Liver (tissue), 9 donors: ENCODE results near the gene CRYZ. TPM values are rescaled to one million over a fixed set of nuclear protein-coding genes. Genes with fewer than 3 reads are reported as not detected.
"Not testable (repeated sequence)": the region's sequence is repeated elsewhere in the genome, so short reads cannot be mapped to it uniquely, and the experiment has no call there.

Source experiments
- DNase-seq: peaks from one replicate; pipeline ENCODE4 v3.0.0-alpha.2; 2017; ENCODE audit warnings: low spot score
- H3K27ac ChIP-seq, 2 donors: one replicate each; pipeline ENCODE4 v1.7.0; 2013; ENCODE audit warnings: inconsistent platforms in 2 of 2, low read length in 2 of 2, control low read depth in 1 of 2, low read depth in 1 of 2, mild to moderate bottlenecking in 1 of 2
- H3K27me3 ChIP-seq, 4 donors: one replicate each; pipeline versions ENCODE4 v1.6.1 to v1.7.0; 2013; ENCODE audit warnings: low read length in 3 of 4, inconsistent platforms in 1 of 4, mild to moderate bottlenecking in 1 of 4, moderate library complexity in 1 of 4; ENCODE audit not compliant: control insufficient read depth in 4 of 4, insufficient read depth in 4 of 4
- H3K36me3 ChIP-seq, 4 donors: one replicate each; pipeline versions ENCODE4 v1.6.1 to v1.7.0; 2013; ENCODE audit warnings: low read length in 3 of 4, mild to moderate bottlenecking in 3 of 4, low read depth in 1 of 4, moderate library complexity in 1 of 4; ENCODE audit not compliant: control insufficient read depth in 4 of 4, insufficient read depth in 3 of 4
- H3K4me1 ChIP-seq, 4 donors: one replicate each; pipeline versions ENCODE4 v1.6.1 to v1.7.0; 2013; ENCODE audit warnings: low read length in 3 of 4, mild to moderate bottlenecking in 3 of 4, moderate library complexity in 1 of 4; ENCODE audit not compliant: control insufficient read depth in 4 of 4, insufficient read depth in 4 of 4
- H3K4me3 ChIP-seq, 3 donors: one replicate each; pipeline versions ENCODE4 v1.6.1 to v1.7.0; 2013; ENCODE audit warnings: low read length in 3 of 3, control low read depth in 1 of 3, low read depth in 1 of 3, mild to moderate bottlenecking in 1 of 3
- H3K9ac ChIP-seq, 2 donors: one replicate each; pipeline ENCODE4 v1.7.0; 2013; ENCODE audit warnings: low read length in 2 of 2, mild to moderate bottlenecking in 2 of 2, moderate library complexity in 2 of 2, control low read depth in 1 of 2, low read depth in 1 of 2
- H3K9me3 ChIP-seq, 4 donors: one replicate each; pipeline versions ENCODE4 v1.6.1 to v1.7.0; 2013; ENCODE audit warnings: low read length in 3 of 4; ENCODE audit not compliant: control insufficient read depth in 4 of 4
- EGR1 ChIP-seq, 2 donors: IDR thresholded peaks; 2 replicates each; pipeline ENCODE4 v1.6.1; 2016 to 2018; ENCODE audit warnings: antibody characterized with exemption in 2 of 2, low read depth in 2 of 2
- FOXA1 ChIP-seq: IDR thresholded peaks from 2 replicates; pipeline ENCODE4 v1.6.1; 2016; ENCODE audit warnings: antibody characterized with exemption
- FOXA2 ChIP-seq: IDR thresholded peaks from 2 replicates; pipeline ENCODE4 v1.6.1; 2016; ENCODE audit warnings: antibody characterized with exemption
- GABPA ChIP-seq, 2 donors: IDR thresholded peaks in 1 of 2; conservative IDR thresholded peaks in 1 of 2; 2 replicates each; pipeline ENCODE4 v1.6.1; 2016; ENCODE audit warnings: antibody characterized with exemption in 2 of 2, mild to moderate bottlenecking in 1 of 2, moderate library complexity in 1 of 2
- HNF4A ChIP-seq, 2 donors: conservative IDR thresholded peaks; 2 replicates each; pipeline ENCODE4 v1.6.1; 2016; ENCODE audit warnings: antibody characterized with exemption in 2 of 2, mild to moderate bottlenecking in 2 of 2
- HNF4G ChIP-seq: IDR thresholded peaks from 2 replicates; pipeline ENCODE4 v1.6.1; 2016; ENCODE audit warnings: antibody characterized with exemption
- JUND ChIP-seq, 2 donors: IDR thresholded peaks; 2 replicates each; pipeline ENCODE4 v1.6.1; 2016; ENCODE audit warnings: antibody characterized with exemption in 2 of 2
- NR2F2 ChIP-seq: IDR thresholded peaks from 2 replicates; pipeline ENCODE4 v1.6.1; 2016; ENCODE audit warnings: antibody characterized with exemption
- RAD21 ChIP-seq, 2 donors: IDR thresholded peaks; 2 replicates each; pipeline ENCODE4 v1.6.1; 2016; ENCODE audit warnings: antibody characterized with exemption in 2 of 2, mild to moderate bottlenecking in 2 of 2
- RXRA ChIP-seq, 2 donors: IDR thresholded peaks; 2 replicates each; pipeline ENCODE4 v1.6.1; 2017 to 2018; ENCODE audit warnings: antibody characterized with exemption in 2 of 2, mild to moderate bottlenecking in 1 of 2
- SP1 ChIP-seq: IDR thresholded peaks from 2 replicates; pipeline ENCODE4 v1.6.1; 2018; ENCODE audit warnings: antibody characterized with exemption, mild to moderate bottlenecking
- TAF1 ChIP-seq: conservative IDR thresholded peaks from 2 replicates; pipeline ENCODE4 v1.6.1; 2016; ENCODE audit warnings: antibody characterized with exemption, mild to moderate bottlenecking
- YY1 ChIP-seq: IDR thresholded peaks from 2 replicates; pipeline ENCODE4 v1.6.1; 2016; ENCODE audit warnings: antibody characterized with exemption, mild to moderate bottlenecking
- WGBS: extraction: QIAGEN DNeasy Blood & Tissue Kit; methylation state at CpG from one replicate; pipeline ENCODE4 v1.1.7; 2013; 5-methylcytosine and 5-hydroxymethylcytosine counted together
- polyA plus RNA-seq, 2 donors: library from polyadenylated mRNA; stranded (reverse) in 1 of 2; unstranded in 1 of 2; fragments of 200-250 nt in 1 of 2; fragments of >200 nt in 1 of 2; fragmentation: Nextera tagmentation in 1 of 2; extraction: Ambion mirVana in 1 of 2; gene quantifications; one replicate each; pipeline versions ENCODE4 v1.2.1 to v1.2.3, GENCODE V29; 2013 to 2015
- total RNA-seq, 2 donors: library from RNA; depleted of rRNA; stranded (reverse); fragments of >200 nt; gene quantifications; one replicate each; pipeline ENCODE4 v1.2.3, GENCODE V29; 2014
- TF ChIP-seq, protein P1 (sequence below): IDR thresholded peaks from 2 replicates; pipeline ENCODE4 v1.6.1; 2016; ENCODE audit warnings: antibody characterized with exemption
- TF ChIP-seq, protein P2 (sequence below): IDR thresholded peaks from 2 replicates; pipeline ENCODE4 v1.6.1; 2016; ENCODE audit warnings: antibody characterized with exemption
- TF ChIP-seq, protein P3 (sequence below): IDR thresholded peaks from 2 replicates; pipeline ENCODE4 v1.6.1; 2016; ENCODE audit warnings: antibody characterized with exemption
- TF ChIP-seq, protein P4 (sequence below): fragments of 150-350 bp; IDR thresholded peaks from 2 replicates; pipeline ENCODE4 v1.5.1; 2017; ENCODE audit warnings: improper control_type of control experiment, low read depth, low read length; ENCODE audit not compliant: missing input control
- TF ChIP-seq, protein P5 (sequence below): IDR thresholded peaks from 2 replicates; pipeline ENCODE4 v1.6.1; 2016; ENCODE audit warnings: antibody characterized with exemption, mild to moderate bottlenecking
- donor health status: healthy.
- donor health status: healthy.
- donor health status: healthy.
- donor health status: healthy.
- donor health status: healthy.

Gene CRYZ
- total and polyA plus RNA-seq, 4 donors: 104 to 183 (median 131) TPM

DNA sequence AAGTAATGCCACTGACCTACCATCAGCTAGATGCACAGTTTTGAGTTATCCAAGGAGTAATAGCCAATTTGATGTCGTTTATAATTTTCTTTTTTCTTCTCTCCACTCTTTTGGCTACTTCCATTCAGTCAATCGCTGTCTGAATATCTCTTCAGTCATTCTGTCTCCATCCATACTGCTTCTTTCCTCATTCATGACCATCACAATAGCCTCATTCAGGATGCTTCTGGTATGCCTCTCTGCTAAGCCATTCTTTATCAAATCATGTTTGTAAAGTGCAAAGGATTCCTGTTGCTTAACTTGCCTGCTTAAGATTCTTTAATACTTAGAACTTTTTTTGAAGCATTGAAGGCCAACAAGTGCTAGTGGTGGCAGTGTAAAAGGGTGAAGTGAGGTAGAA is 20.3 kb upstream of the CRYZ start:
- no peak for DNase-seq
- no peak overlapping the region for H3K27ac ChIP-seq
- H3K4me3 ChIP-seq: no peak overlapping the region
- TF ChIP-seq, protein P1, sequence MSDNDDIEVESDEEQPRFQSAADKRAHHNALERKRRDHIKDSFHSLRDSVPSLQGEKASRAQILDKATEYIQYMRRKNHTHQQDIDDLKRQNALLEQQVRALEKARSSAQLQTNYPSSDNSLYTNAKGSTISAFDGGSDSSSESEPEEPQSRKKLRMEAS: no peak
- TF ChIP-seq, protein P2, sequence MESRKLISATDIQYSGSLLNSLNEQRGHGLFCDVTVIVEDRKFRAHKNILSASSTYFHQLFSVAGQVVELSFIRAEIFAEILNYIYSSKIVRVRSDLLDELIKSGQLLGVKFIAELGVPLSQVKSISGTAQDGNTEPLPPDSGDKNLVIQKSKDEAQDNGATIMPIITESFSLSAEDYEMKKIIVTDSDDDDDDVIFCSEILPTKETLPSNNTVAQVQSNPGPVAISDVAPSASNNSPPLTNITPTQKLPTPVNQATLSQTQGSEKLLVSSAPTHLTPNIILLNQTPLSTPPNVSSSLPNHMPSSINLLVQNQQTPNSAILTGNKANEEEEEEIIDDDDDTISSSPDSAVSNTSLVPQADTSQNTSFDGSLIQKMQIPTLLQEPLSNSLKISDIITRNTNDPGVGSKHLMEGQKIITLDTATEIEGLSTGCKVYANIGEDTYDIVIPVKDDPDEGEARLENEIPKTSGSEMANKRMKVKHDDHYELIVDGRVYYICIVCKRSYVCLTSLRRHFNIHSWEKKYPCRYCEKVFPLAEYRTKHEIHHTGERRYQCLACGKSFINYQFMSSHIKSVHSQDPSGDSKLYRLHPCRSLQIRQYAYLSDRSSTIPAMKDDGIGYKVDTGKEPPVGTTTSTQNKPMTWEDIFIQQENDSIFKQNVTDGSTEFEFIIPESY: no peak
- no peak for TF ChIP-seq YY1
- TF ChIP-seq JUND (IDR thresholded peaks at IDR 0.05): no peak
- H3K4me1 ChIP-seq: no peaks in the 10 kb centered on the region
- no peaks in the 10 kb centered on the region for H3K27me3 ChIP-seq
- no peaks in the 10 kb centered on the region for H3K9me3 ChIP-seq
- WGBS: 98% methylated on average over 2 of the region's 2 CpGs
- no peak overlapping the region for H3K9ac ChIP-seq
- peaks cover 2 to 67% (median 35%) of the 10 kb centered on the region in 4 donors for H3K36me3 ChIP-seq

DNA sequence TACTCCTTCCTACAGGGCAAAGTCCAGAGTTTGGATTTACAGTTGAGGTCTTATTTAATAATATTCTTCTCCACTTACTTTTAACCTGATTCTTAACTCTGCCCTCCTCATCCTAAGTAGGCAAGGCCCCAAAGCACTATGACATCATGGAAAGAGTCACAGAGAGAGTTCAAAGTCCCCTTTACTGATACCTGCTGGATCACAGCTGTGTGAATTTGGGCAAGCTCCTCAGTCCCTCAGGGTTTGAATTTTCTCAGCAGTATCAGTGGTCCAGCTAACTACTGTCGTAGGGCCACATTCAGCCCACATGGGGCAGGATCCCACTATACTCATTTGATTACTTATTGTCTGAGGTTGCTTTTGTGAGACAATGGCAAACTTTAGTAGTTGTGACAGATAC is 16.1 kb upstream of the CRYZ start:
- TF ChIP-seq HNF4A (conservative IDR thresholded peaks at IDR 0.05): peak; percentile 85 to 96
- no peak for TF ChIP-seq GABPA (IDR thresholded peaks at IDR 0.05 in 1 of 2, conservative IDR thresholded peaks at IDR 0.05 in 1 of 2)
- TF ChIP-seq, protein P2: no peak
- peak; percentile 37 to 48 for TF ChIP-seq RXRA (IDR thresholded peaks at IDR 0.05)
- no peak for TF ChIP-seq FOXA2
- TF ChIP-seq, protein P3, sequence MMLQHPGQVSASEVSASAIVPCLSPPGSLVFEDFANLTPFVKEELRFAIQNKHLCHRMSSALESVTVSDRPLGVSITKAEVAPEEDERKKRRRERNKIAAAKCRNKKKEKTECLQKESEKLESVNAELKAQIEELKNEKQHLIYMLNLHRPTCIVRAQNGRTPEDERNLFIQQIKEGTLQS: peak; percentile 44
- peak; percentile 57 to 62 for TF ChIP-seq EGR1 (IDR thresholded peaks at IDR 0.05; ENCODE audit: low read depth in 2 of 2)
- peak; percentile 40 for TF ChIP-seq FOXA1
- TF ChIP-seq JUND (IDR thresholded peaks at IDR 0.05): peak; percentile 18 to 80
- TF ChIP-seq, protein P4, sequence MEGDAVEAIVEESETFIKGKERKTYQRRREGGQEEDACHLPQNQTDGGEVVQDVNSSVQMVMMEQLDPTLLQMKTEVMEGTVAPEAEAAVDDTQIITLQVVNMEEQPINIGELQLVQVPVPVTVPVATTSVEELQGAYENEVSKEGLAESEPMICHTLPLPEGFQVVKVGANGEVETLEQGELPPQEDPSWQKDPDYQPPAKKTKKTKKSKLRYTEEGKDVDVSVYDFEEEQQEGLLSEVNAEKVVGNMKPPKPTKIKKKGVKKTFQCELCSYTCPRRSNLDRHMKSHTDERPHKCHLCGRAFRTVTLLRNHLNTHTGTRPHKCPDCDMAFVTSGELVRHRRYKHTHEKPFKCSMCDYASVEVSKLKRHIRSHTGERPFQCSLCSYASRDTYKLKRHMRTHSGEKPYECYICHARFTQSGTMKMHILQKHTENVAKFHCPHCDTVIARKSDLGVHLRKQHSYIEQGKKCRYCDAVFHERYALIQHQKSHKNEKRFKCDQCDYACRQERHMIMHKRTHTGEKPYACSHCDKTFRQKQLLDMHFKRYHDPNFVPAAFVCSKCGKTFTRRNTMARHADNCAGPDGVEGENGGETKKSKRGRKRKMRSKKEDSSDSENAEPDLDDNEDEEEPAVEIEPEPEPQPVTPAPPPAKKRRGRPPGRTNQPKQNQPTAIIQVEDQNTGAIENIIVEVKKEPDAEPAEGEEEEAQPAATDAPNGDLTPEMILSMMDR: no peak
- TF ChIP-seq SP1: peak; percentile 87
- TF ChIP-seq, protein P1: no peak
- TF ChIP-seq TAF1: no peak
- TF ChIP-seq HNF4G: peak; percentile 95
- TF ChIP-seq NR2F2: no peak
- no peak for TF ChIP-seq YY1
- TF ChIP-seq, protein P5, sequence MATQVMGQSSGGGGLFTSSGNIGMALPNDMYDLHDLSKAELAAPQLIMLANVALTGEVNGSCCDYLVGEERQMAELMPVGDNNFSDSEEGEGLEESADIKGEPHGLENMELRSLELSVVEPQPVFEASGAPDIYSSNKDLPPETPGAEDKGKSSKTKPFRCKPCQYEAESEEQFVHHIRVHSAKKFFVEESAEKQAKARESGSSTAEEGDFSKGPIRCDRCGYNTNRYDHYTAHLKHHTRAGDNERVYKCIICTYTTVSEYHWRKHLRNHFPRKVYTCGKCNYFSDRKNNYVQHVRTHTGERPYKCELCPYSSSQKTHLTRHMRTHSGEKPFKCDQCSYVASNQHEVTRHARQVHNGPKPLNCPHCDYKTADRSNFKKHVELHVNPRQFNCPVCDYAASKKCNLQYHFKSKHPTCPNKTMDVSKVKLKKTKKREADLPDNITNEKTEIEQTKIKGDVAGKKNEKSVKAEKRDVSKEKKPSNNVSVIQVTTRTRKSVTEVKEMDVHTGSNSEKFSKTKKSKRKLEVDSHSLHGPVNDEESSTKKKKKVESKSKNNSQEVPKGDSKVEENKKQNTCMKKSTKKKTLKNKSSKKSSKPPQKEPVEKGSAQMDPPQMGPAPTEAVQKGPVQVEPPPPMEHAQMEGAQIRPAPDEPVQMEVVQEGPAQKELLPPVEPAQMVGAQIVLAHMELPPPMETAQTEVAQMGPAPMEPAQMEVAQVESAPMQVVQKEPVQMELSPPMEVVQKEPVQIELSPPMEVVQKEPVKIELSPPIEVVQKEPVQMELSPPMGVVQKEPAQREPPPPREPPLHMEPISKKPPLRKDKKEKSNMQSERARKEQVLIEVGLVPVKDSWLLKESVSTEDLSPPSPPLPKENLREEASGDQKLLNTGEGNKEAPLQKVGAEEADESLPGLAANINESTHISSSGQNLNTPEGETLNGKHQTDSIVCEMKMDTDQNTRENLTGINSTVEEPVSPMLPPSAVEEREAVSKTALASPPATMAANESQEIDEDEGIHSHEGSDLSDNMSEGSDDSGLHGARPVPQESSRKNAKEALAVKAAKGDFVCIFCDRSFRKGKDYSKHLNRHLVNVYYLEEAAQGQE: no peak
- TF ChIP-seq RAD21 (IDR thresholded peaks at IDR 0.05): peak in 1 of 2 donors; percentile 29
- Histone ChIP-seq H3K27ac (no peak overlapping the region), H3K36me3 (peaks cover 3 to 52% (median 28%) of the 10 kb centered on the region in 4 donors), H3K4me1 (no peaks in the 10 kb centered on the region), H3K4me3 (no peak overlapping the region), H3K9ac (no peak overlapping the region), H3K9me3 (no peaks in the 10 kb centered on the region), H3K27me3 (no peaks in the 10 kb centered on the region)
- 96% methylated on average over 1 of the region's 1 CpG for WGBS
- DNase-seq: no peak

DNA sequence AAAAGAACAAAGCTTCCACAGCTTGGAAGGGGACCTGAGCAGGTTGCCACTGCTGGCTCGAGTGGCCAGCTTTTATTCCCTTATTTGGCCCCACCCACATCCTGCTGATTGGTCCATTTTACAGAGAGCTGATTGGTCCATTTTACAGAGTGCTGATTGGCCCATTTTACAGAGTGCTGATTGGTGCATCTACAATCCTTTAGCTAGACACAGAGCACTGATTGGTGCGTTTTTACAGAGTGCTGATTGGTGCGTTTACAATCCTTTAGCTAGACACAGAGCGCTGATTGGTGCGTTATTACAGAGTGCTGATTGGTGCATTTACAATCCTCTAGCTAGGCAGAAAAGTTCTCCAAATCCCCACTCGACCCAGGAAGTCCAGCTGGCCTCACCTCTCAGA is 12.4 kb upstream of the CRYZ start:
- not testable (repeated sequence) for H3K27ac ChIP-seq, DNase-seq, H3K9me3 ChIP-seq, H3K4me1 ChIP-seq, H3K27me3 ChIP-seq, H3K9ac ChIP-seq, H3K4me3 ChIP-seq
- H3K36me3 ChIP-seq: peaks cover 3 to 43% (median 22%) of the 10 kb centered on the region in 4 donors
- WGBS: 95% methylated on average over 6 of the region's 6 CpGs
